Measurements from ENCODE around the gene KRTAP5-3.
A peak's percentile ranks its signal among the peaks of the same experiment; 100 is the strongest.
"Not testable (repeated sequence)": the region's sequence is repeated elsewhere in the genome, so short reads cannot be mapped to it uniquely, and the experiment has no call there.

The KRTAP5-3 gene

GRCh38 chr11:1608363-1608762, at the start of gene KRTAP5-3:
TSS of gene KRTAP5-3 (minus strand) at chr11:1608463. CDS start at chr11:1608385, 78 bp downstream.
- no peak for DNase-seq

GRCh38 chr11:1656670-1657069, 48.4 kb upstream of the KRTAP5-3 start:
- no peak for DNase-seq

- DNase-seq, result no peak
Observed at GRCh38 chr11:1656061-1656441, 47.8 kb upstream of the KRTAP5-3 start.

- no peak for DNase-seq
Observed at GRCh38 chr11:1655168-1656060, 47.2 kb upstream of the KRTAP5-3 start.

- no peak for DNase-seq
Observed at GRCh38 chr11:1654388-1655167, 46.3 kb upstream of the KRTAP5-3 start.

GRCh38 chr11:1653541-1654387, 45.5 kb upstream of the KRTAP5-3 start:
- DNase-seq, result no peak

- DNase-seq, result peak; percentile 75
Observed at GRCh38 chr11:1652771-1653540, 44.7 kb upstream of the KRTAP5-3 start.

GRCh38 chr11:1652442-1652770, 44.1 kb upstream of the KRTAP5-3 start:
- DNase-seq, result no peak

- DNase-seq, result no peak
Observed at GRCh38 chr11:1652026-1652425, 43.8 kb upstream of the KRTAP5-3 start.

- no peak for DNase-seq
Observed at GRCh38 chr11:1651411-1651980, 43.2 kb upstream of the KRTAP5-3 start.

- no peak for DNase-seq
Observed at GRCh38 chr11:1650918-1651262, 42.6 kb upstream of the KRTAP5-3 start.

- DNase-seq, result no peak
Observed at GRCh38 chr11:1650034-1650917, 42.0 kb upstream of the KRTAP5-3 start.

- no peak for DNase-seq
Observed at GRCh38 chr11:1648653-1649420, 40.6 kb upstream of the KRTAP5-3 start.

- no peak for DNase-seq
Observed at GRCh38 chr11:1647901-1648652, 39.8 kb upstream of the KRTAP5-3 start.

GRCh38 chr11:1646540-1646939, 38.3 kb upstream of the KRTAP5-3 start:
- not testable (repeated sequence) for DNase-seq

- no peak for DNase-seq
Observed at GRCh38 chr11:1645357-1645821, 37.1 kb upstream of the KRTAP5-3 start.

GRCh38 chr11:1644601-1645356, 36.5 kb upstream of the KRTAP5-3 start:
- no peak for DNase-seq

- no peak for DNase-seq
Observed at GRCh38 chr11:1643146-1643690, 35.0 kb upstream of the KRTAP5-3 start.
